ENCODE results near the gene BMP7. TPM values are rescaled to one million over a fixed set of nuclear protein-coding genes. Genes with fewer than 3 reads are reported as not detected.

Gene BMP7
- 10 to 100 TPM in 2 of 9 donors, 1 to 10 TPM in 6, under 1 TPM in 1; 0.72 to 12.3 (median 3.7) TPM for total RNA-seq
- 1 to 10 TPM; 1.0 to 5.1 TPM for polyA plus RNA-seq
- long read RNA-seq, donor 1, full-length matches to known transcripts = 35 of 39 reads
- long read RNA-seq, donor 1, partial matches to known transcripts = 1 of 39 reads
- long read RNA-seq, donor 1, other reads (novel, unspliced or antisense) = 3 of 39 reads
- long read RNA-seq, donor 2, full-length matches to known transcripts = 11 of 12 reads
- long read RNA-seq, donor 2, partial matches to known transcripts = 0 of 12 reads
- long read RNA-seq, donor 2, other reads (novel, unspliced or antisense) = 1 of 12 reads
- long read RNA-seq, donor 3, full-length matches to known transcripts = 9 of 11 reads
- long read RNA-seq, donor 3, partial matches to known transcripts = 0 of 11 reads
- long read RNA-seq, donor 3, other reads (novel, unspliced or antisense) = 2 of 11 reads

- intact Hi-C loops (cut with DNase I) = loop anchor here in 1 of 10 donors (10.0 kb wide), 1 partner anchor 172 kb away; no protein-coding TSS in a partner anchor
- Histone ChIP-seq H3K9me3 (no peaks in the 10 kb centered on the region), H3K27ac (peak within 1 kb of the TSS in 1 of 12 donors; percentile 27), H3K36me3 (no peaks in the 10 kb centered on the region), H3K27me3 (peaks cover 25 to 87% (median 41%) of the 10 kb centered on the region in 9 donors), H3K4me1 (peaks cover 0 to 25% (median 0%) of the 10 kb centered on the region in 12 donors), H3K4me3 (peak within 1 kb of the TSS in 10 of 12 donors; percentile 15 to 52 (median 24))
- DNase-seq (no peak), ATAC-seq (peak in 1 of 4 donors; percentile 36)
- WGBS, 4 donors = 4 to 11% (median 7%) methylated on average over 38 to 84 of the region's 84 CpGs
- TF ChIP-seq CTCF (IDR thresholded peaks at IDR 0.05) = no peak
Observed at GRCh38 chr20:57266291-57267157, at the start of gene BMP7. Gene BMP7, minus strand, starts transcription at chr20:57266641. Its CDS starts 519 bp downstream, at chr20:57266122.

- WGBS, 4 donors = 85 to 88% (median 85%) methylated on average over 8 of the region's 8 CpGs
- Histone ChIP-seq H3K36me3 (no peaks in the 10 kb centered on the region), H3K9me3 (no peaks in the 10 kb centered on the region), H3K27ac (no peak overlapping the region), H3K4me1 (no peaks in the 10 kb centered on the region), H3K4me3 (no peak overlapping the region), H3K27me3 (peaks cover 0 to 29% (median 0%) of the 10 kb centered on the region in 9 donors)
- DNase-seq (no peak), ATAC-seq (no peak)
- intact Hi-C loops (cut with DNase I) = no loop called here
- TF ChIP-seq POLR2A (IDR thresholded peaks at IDR 0.05) (no peak), CTCF (IDR thresholded peaks at IDR 0.05) (no peak)
Observed at GRCh38 chr20:57315976-57316480, 49.6 kb upstream of the BMP7 start.

- no peak overlapping the region for H3K4me3 ChIP-seq
- DNase-seq (no peak), ATAC-seq (no peak)
- H3K27ac ChIP-seq = no peak overlapping the region
- H3K9me3 ChIP-seq = no peaks in the 10 kb centered on the region
- H3K4me1 ChIP-seq = no peaks in the 10 kb centered on the region
- WGBS, 4 donors = 79 to 86% (median 82%) methylated on average over 8 of the region's 8 CpGs
- intact Hi-C loops (cut with DNase I) = no loop called here
- TF ChIP-seq POLR2A (IDR thresholded peaks at IDR 0.05) (no peak), CTCF (IDR thresholded peaks at IDR 0.05) (no peak)
- no peaks in the 10 kb centered on the region for H3K36me3 ChIP-seq
- H3K27me3 ChIP-seq = peaks cover 0 to 31% (median 0%) of the 10 kb centered on the region in 9 donors
Observed at GRCh38 chr20:57315083-57315975, 48.9 kb upstream of the BMP7 start.
